GM12891 (cell line): Measurements from ENCODE around the gene AFAP1L1.

Experiments used
- POLR2A ChIP-seq: IDR thresholded peaks from 2 replicates; pipeline ENCODE4 v1.6.1; 2011; ENCODE audit warnings: low read depth, low read length, control low read depth
- POU2F2 ChIP-seq: IDR thresholded peaks from 2 replicates; pipeline ENCODE4 v1.6.1; 2011; ENCODE audit warnings: low read depth, mild to moderate bottlenecking, control low read depth, low read length, moderate library complexity
- SPI1 ChIP-seq: IDR thresholded peaks from 2 replicates; pipeline ENCODE4 v1.6.1; 2011; ENCODE audit warnings: low read depth, low read length, control low read depth
- TAF1 ChIP-seq: IDR thresholded peaks from 2 replicates; pipeline ENCODE4 v1.6.1; 2011; ENCODE audit warnings: low read depth, low read length, control low read depth

DNA sequence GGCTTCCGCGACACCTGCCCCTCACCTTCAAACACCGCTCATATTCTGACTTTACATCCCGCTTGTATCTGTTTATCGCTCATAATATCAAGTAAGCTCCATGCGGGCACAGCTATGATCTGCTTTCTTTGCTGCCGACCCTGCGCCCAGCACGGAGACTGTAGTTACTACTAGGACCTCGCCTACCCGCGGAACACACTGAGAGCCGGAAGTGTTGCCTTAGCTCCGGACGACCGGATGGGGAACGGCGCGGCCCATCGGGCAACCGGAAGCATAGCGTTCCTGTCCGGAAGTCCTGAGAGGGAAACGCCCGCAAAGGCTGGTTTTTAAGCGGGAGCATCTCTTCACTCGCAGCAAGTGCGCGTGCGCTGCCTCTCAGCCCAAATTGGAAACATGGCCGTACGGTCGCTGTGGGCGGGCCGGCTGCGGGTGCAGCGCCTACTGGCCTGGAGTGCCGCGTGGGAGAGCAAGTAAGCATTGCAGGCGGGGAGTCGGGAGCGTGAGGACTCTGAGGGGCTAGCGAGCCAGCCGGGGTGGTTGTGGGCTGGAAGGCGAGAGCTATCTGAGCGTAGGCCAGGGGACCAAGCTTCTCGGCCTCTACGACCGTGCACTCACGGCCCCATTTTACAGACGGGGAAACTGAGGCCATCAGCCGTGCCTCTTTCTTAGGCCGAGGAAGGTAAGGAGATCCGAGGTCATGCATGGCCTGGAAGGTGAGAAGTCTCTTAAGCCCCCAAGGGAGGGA is 73.7 kb downstream of the AFAP1L1 start, which contains the start of gene GRPEL2:
- TF ChIP-seq SPI1 (peak; percentile 7; the same call in 1 of the 2 replicates), POLR2A (peak; percentile 83), POU2F2 (no peak), TAF1 (peak; percentile 75; the same call in 1 of the 2 replicates)
